ENCODE results near the gene C1QTNF7. TPM values are rescaled to one million over a fixed set of nuclear protein-coding genes. Genes with fewer than 3 reads are reported as not detected.

Gene C1QTNF7
- total RNA-seq, 1 experiment from 2014 or later = not detected

- Histone ChIP-seq H3K27ac (ENCODE audit: low read depth, low read length) (no peak overlapping the region), H3K4me1 (ENCODE audit: control insufficient read depth in 1 of 2, insufficient read depth in 2 of 2, low read length in 2 of 2) (no peaks in the 10 kb centered on the region), H3K9me3 (ENCODE audit: control insufficient read depth in 1 of 2, insufficient read depth in 1 of 2, low read depth in 1 of 2, low read length in 2 of 2) (no peaks in the 10 kb centered on the region), H3K4me2 (ENCODE audit: low read length) (no peak overlapping the region), H2AFZ (ENCODE audit: low read depth, low read length, poor library complexity, severe bottlenecking) (no peak overlapping the region), H4K20me1 (ENCODE audit: insufficient read depth) (no peaks in the 10 kb centered on the region), H3K9ac (ENCODE audit: low read length) (no peak overlapping the region), H3K4me3 (replicated peaks in 1 of 2; ENCODE audit: low read depth in 1 of 2, low read length in 2 of 2) (no peak overlapping the region), H3K9me2 (ENCODE audit: insufficient read depth) (no peaks in the 10 kb centered on the region), H3K36me3 (ENCODE audit: control insufficient read depth in 1 of 2, insufficient read depth in 2 of 2, low read length in 2 of 2) (no peaks in the 10 kb centered on the region), H3K79me2 (ENCODE audit: insufficient read depth, low read length) (no peaks in the 10 kb centered on the region), H3K27me3 (ENCODE audit: insufficient read depth, low read length) (peaks cover 5% of the 10 kb centered on the region; the same call in 1 of the 2 replicates)
- ATAC-seq (no peak), DNase-seq (ENCODE audit: low read depth, low spot score) (no peak)
- intact Hi-C loops (cut with micrococcal nuclease) = no loop called here
- no TSS peak for BruUV-seq (replicated peaks)
- TF ChIP-seq ZNF274 (IDR thresholded peaks at IDR 0.05; ENCODE audit: low read depth, low read length) = no peak
- TF ChIP-seq FOSL1 (IDR thresholded peaks at IDR 0.05; ENCODE audit: low read depth) = no peak
- no peak for TF ChIP-seq JUND (IDR thresholded peaks at IDR 0.05)
- TF ChIP-seq ELF1 (IDR thresholded peaks at IDR 0.05; ENCODE audit: borderline replicate concordance, low read depth) = no peak
- TF ChIP-seq SP1 (IDR thresholded peaks at IDR 0.05; ENCODE audit: low read depth) = no peak
- TF ChIP-seq, protein P1, sequence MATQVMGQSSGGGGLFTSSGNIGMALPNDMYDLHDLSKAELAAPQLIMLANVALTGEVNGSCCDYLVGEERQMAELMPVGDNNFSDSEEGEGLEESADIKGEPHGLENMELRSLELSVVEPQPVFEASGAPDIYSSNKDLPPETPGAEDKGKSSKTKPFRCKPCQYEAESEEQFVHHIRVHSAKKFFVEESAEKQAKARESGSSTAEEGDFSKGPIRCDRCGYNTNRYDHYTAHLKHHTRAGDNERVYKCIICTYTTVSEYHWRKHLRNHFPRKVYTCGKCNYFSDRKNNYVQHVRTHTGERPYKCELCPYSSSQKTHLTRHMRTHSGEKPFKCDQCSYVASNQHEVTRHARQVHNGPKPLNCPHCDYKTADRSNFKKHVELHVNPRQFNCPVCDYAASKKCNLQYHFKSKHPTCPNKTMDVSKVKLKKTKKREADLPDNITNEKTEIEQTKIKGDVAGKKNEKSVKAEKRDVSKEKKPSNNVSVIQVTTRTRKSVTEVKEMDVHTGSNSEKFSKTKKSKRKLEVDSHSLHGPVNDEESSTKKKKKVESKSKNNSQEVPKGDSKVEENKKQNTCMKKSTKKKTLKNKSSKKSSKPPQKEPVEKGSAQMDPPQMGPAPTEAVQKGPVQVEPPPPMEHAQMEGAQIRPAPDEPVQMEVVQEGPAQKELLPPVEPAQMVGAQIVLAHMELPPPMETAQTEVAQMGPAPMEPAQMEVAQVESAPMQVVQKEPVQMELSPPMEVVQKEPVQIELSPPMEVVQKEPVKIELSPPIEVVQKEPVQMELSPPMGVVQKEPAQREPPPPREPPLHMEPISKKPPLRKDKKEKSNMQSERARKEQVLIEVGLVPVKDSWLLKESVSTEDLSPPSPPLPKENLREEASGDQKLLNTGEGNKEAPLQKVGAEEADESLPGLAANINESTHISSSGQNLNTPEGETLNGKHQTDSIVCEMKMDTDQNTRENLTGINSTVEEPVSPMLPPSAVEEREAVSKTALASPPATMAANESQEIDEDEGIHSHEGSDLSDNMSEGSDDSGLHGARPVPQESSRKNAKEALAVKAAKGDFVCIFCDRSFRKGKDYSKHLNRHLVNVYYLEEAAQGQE (IDR thresholded peaks at IDR 0.05; ENCODE audit: low read depth) = no peak
- TF ChIP-seq POLR2AphosphoS5 (IDR thresholded peaks at IDR 0.05; ENCODE audit: low read depth, low read length) = no peak
- no peak for TF ChIP-seq SRF (IDR thresholded peaks at IDR 0.05; ENCODE audit: low read depth)
- no peak for TF ChIP-seq ZFX (IDR thresholded peaks at IDR 0.05)
- no peak for TF ChIP-seq CBX3 (IDR thresholded peaks at IDR 0.05; ENCODE audit: low read depth)
- no peak for TF ChIP-seq TCF7L2 (IDR thresholded peaks at IDR 0.05; ENCODE audit: borderline replicate concordance, extremely low read depth, insufficient read depth, insufficient read length)
- no peak for TF ChIP-seq YY1 (IDR thresholded peaks at IDR 0.05; ENCODE audit: extremely low read depth, insufficient replicate concordance, low read depth, low read length)
- POLR2A ChIA-PET = no interaction called here
- CTCF ChIA-PET = no interaction called here
- RAD21 ChIA-PET (ENCODE audit: low non-redundant PET in 1 of 2, low total read pairs in 2 of 2, uncharacterized antibody in 2 of 2, unreplicated experiment in 2 of 2) = no interaction called here
Observed at GRCh38 chr4:15378062-15378461, 49.8 kb upstream of the C1QTNF7 start.
